HEK293 (cell line): ENCODE measurements around the gene MYORG.

Experiments
- CTCF ChIP-seq: fragments of 450-650 bp; formaldehyde crosslinking; IDR thresholded peaks from 2 replicates; pipeline ENCODE4 v1.5.1; 2016; ENCODE audit warnings: missing biosample characterization, missing genetic modification characterization
- GLI4 ChIP-seq: fragments of 450-650 bp; formaldehyde crosslinking; IDR thresholded peaks from 2 replicates; pipeline ENCODE4 v1.5.1; 2016; ENCODE audit warnings: missing biosample characterization, missing genetic modification characterization
- KLF9 ChIP-seq: fragments of 450-650 bp; formaldehyde crosslinking; IDR thresholded peaks from 2 replicates; pipeline ENCODE4 v1.5.1; 2016; ENCODE audit warnings: missing biosample characterization, missing genetic modification characterization, low read depth
- SP2 ChIP-seq: fragments of 450-650 bp; formaldehyde crosslinking; IDR thresholded peaks from 2 replicates; pipeline ENCODE4 v1.5.1; 2016; ENCODE audit warnings: missing biosample characterization, missing genetic modification characterization
- YY1 ChIP-seq: fragments of 450-650 bp; formaldehyde crosslinking; IDR thresholded peaks from 2 replicates; pipeline ENCODE4 v1.5.1; 2018; ENCODE audit warnings: missing biosample characterization, missing genetic modification characterization
- ZBTB21 ChIP-seq: fragments of 450-650 bp; formaldehyde crosslinking; IDR thresholded peaks from 2 replicates; pipeline ENCODE4 v1.5.1; 2017; ENCODE audit warnings: missing biosample characterization, missing genetic modification characterization
- ZNF324 ChIP-seq: fragments of 450-650 bp; formaldehyde crosslinking; IDR thresholded peaks from 2 replicates; pipeline ENCODE4 v1.5.1; 2016; ENCODE audit warnings: missing biosample characterization, missing genetic modification characterization
- ZNF658 ChIP-seq: fragments of 450-650 bp; formaldehyde crosslinking; IDR thresholded peaks from 2 replicates; pipeline ENCODE4; 2016; ENCODE audit warnings: missing biosample characterization, missing genetic modification characterization
- ZNF701 ChIP-seq: fragments of 450-650 bp; formaldehyde crosslinking; IDR thresholded peaks from 2 replicates; pipeline ENCODE4 v1.5.1; 2016; ENCODE audit warnings: missing biosample characterization, missing genetic modification characterization

GRCh38 chr9:34337403-34337802 lies 39.3 kb downstream of the MYORG start:
- TF ChIP-seq CTCF (tag by site-specific recombination) (no peak), GLI4 (tag by site-specific recombination) (no peak), KLF9 (no peak), ZBTB21 (no peak), ZNF658 (tag by site-specific recombination) (no peak), SP2 (tag by site-specific recombination) (no peak), ZNF701 (tag by site-specific recombination) (no peak), YY1 (tag by site-specific recombination) (no peak), ZNF324 (no peak)
